NT2/D1 (cell line): ENCODE data around the gene PRR18.

Experiments used
- DNase-seq: peaks from one replicate; pipeline ENCODE4 v3.0.0-alpha.2; 2011; ENCODE audit warnings: low read depth, low spot score
- H3K27me3 ChIP-seq: 2 replicates; pipeline ENCODE4 v1.6.0; 2011; ENCODE audit warnings: mild to moderate bottlenecking; ENCODE audit not compliant: insufficient read length, insufficient read depth
- H3K36me3 ChIP-seq: 2 replicates; pipeline ENCODE4 v1.6.1; 2011; ENCODE audit warnings: mild to moderate bottlenecking, low read length, mixed read lengths; ENCODE audit not compliant: insufficient read depth, insufficient read length
- H3K4me1 ChIP-seq: 2 replicates; pipeline ENCODE4 v1.5.1; 2011; ENCODE audit not compliant: insufficient read depth, insufficient read length
- H3K4me3 ChIP-seq: 2 replicates; pipeline ENCODE4 v1.5.1; 2011; ENCODE audit warnings: low read depth; ENCODE audit not compliant: insufficient read length
- H3K9ac ChIP-seq: 2 replicates; pipeline ENCODE4 v1.6.0; 2011; ENCODE audit warnings: low read depth; ENCODE audit not compliant: insufficient read length
- H3K9me3 ChIP-seq: 2 replicates; pipeline ENCODE4 v1.5.1; 2011; ENCODE audit warnings: mild to moderate bottlenecking, low read length; ENCODE audit not compliant: insufficient read depth
- SUZ12 ChIP-seq: IDR thresholded peaks from 2 replicates; pipeline ENCODE4 v1.6.1; 2011; ENCODE audit not compliant: insufficient read length, insufficient read depth; ENCODE audit errors: extremely low read depth
- YY1 ChIP-seq: IDR thresholded peaks from 2 replicates; pipeline ENCODE4 v1.6.1; 2011; ENCODE audit not compliant: insufficient read length, insufficient read depth
- ZNF274 ChIP-seq: IDR thresholded peaks from 2 replicates; pipeline ENCODE4 v1.6.1; 2011; ENCODE audit warnings: mild to moderate bottlenecking, low read depth, low read length

The PRR18 gene

GRCh38 chr6:166270706-166271375, 37.4 kb downstream of the PRR18 start:
- Histone ChIP-seq H3K4me3 (no peak overlapping the region), H3K9ac (no peak overlapping the region), H3K36me3 (no peaks in the 10 kb centered on the region), H3K27me3 (no peaks in the 10 kb centered on the region), H3K9me3 (no peaks in the 10 kb centered on the region), H3K4me1 (no peaks in the 10 kb centered on the region)
- TF ChIP-seq SUZ12 = no peak
- no peak for TF ChIP-seq YY1
- no peak for TF ChIP-seq ZNF274
- DNase-seq = no peak

GRCh38 chr6:166269301-166270039, 38.7 kb downstream of the PRR18 start:
- no peak for DNase-seq
- no peaks in the 10 kb centered on the region for H3K36me3 ChIP-seq
- no peaks in the 10 kb centered on the region for H3K27me3 ChIP-seq
- TF ChIP-seq SUZ12 (no peak), YY1 (no peak), ZNF274 (no peak)
- H3K9ac ChIP-seq = no peak overlapping the region
- no peaks in the 10 kb centered on the region for H3K9me3 ChIP-seq
- H3K4me3 ChIP-seq = no peak overlapping the region
- H3K4me1 ChIP-seq = no peaks in the 10 kb centered on the region

DNA sequence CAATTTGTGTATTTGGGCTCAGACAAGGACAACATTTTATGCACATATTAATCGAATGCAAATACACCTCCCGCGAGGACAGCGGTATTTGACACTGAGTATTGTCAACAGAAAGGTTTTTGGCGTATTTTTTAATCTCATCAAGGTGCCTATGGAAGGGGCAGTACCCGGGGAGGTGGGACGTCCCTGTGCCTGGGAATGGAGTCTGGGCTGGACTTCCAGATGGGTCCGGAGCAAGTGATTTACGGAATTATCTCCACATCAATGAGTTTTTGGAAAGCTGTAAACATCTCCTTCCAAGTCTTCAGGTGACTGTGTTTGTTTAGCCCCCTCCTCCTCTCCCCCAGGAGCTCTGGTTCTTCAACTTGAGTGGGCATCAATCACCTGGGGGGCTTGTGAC, 39.8 kb downstream of the PRR18 start:
- H3K27me3 ChIP-seq = no peaks in the 10 kb centered on the region
- no peak overlapping the region for H3K4me3 ChIP-seq
- H3K36me3 ChIP-seq = no peaks in the 10 kb centered on the region
- no peaks in the 10 kb centered on the region for H3K4me1 ChIP-seq
- no peak for DNase-seq
- no peaks in the 10 kb centered on the region for H3K9me3 ChIP-seq
- H3K9ac ChIP-seq = no peak overlapping the region
- TF ChIP-seq YY1 = no peak
- no peak for TF ChIP-seq SUZ12
- no peak for TF ChIP-seq ZNF274

- Histone ChIP-seq H3K9ac (no peak overlapping the region), H3K36me3 (no peaks in the 10 kb centered on the region), H3K4me1 (no peaks in the 10 kb centered on the region), H3K27me3 (no peaks in the 10 kb centered on the region), H3K9me3 (no peaks in the 10 kb centered on the region), H3K4me3 (no peak overlapping the region)
- no peak for DNase-seq
- TF ChIP-seq SUZ12 (no peak), ZNF274 (no peak), YY1 (no peak)
These were observed 40.7 kb downstream of the PRR18 start for GRCh38 chr6:166267526-166267925.

GRCh38 chr6:166266336-166266735, 41.9 kb downstream of the PRR18 start:
- Histone ChIP-seq H3K36me3 (no peaks in the 10 kb centered on the region), H3K27me3 (no peaks in the 10 kb centered on the region), H3K4me3 (no peak overlapping the region), H3K9me3 (no peaks in the 10 kb centered on the region), H3K4me1 (no peaks in the 10 kb centered on the region), H3K9ac (no peak overlapping the region)
- no peak for DNase-seq
- TF ChIP-seq YY1 (no peak), SUZ12 (no peak), ZNF274 (no peak)

DNA sequence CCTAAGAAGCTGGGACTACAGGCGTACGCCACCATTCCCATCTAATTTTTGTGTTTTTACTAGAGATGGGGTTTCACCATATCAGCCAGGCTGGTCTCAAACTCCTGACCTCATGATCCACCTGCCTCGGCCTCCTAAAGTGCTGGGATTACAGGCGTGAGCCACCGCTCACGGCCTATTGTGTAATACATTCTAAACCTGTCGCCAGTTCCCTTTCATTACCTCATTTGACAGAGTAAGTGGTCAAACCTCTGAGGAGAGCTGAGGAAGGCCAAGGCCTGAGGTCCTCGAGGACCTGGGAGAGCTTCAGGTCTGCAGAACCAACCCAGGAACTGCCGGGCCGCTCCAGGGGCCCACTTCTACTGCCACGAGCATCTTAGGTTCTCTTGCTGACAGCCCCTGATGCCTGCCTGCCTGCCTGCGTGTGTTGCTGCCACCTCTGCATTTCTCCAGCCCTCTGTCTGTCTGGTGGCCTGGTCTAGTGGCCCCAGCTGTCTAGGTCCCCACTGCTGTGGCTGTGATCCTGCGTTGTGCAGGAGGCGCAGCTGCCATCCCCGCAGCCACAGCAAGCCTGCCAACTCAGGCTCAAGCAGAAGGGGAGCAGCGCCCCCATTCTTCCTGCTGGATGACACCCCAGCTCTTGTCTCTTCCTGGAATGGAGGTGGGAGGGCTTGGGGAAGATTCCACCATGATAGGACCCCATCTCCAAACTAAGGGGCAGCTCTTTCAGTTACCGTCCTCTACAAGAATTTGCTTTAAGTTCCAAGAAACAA, 45.3 kb downstream of the PRR18 start:
- Histone ChIP-seq H3K9me3 (no peaks in the 10 kb centered on the region), H3K36me3 (no peaks in the 10 kb centered on the region), H3K4me3 (no peak overlapping the region), H3K27me3 (no peaks in the 10 kb centered on the region), H3K4me1 (no peaks in the 10 kb centered on the region), H3K9ac (no peak overlapping the region)
- DNase-seq = no peak
- no peak for TF ChIP-seq SUZ12
- no peak for TF ChIP-seq YY1
- no peak for TF ChIP-seq ZNF274

- no peaks in the 10 kb centered on the region for H3K4me1 ChIP-seq
- H3K9ac ChIP-seq = no peak overlapping the region
- H3K27me3 ChIP-seq = peaks cover 16% of the 10 kb centered on the region
- no peak for TF ChIP-seq SUZ12
- TF ChIP-seq YY1 = no peak
- TF ChIP-seq ZNF274 = no peak
- no peaks in the 10 kb centered on the region for H3K9me3 ChIP-seq
- no peaks in the 10 kb centered on the region for H3K36me3 ChIP-seq
- DNase-seq = no peak
- no peak overlapping the region for H3K4me3 ChIP-seq
These were observed 48.8 kb downstream of the PRR18 start for GRCh38 chr6:166259296-166259977.
